Measurements from ENCODE around the gene STARD10. TPM values are rescaled to one million over a fixed set of nuclear protein-coding genes. Genes with fewer than 3 reads are reported as not detected.

Gene STARD10
- total and polyA plus RNA-seq, 9 of the 15 experiments (the other 6 are each of a cell fraction or from before 2014, with no cell fraction given) = 0.15 to 52.9 (median 32.3) TPM

GRCh38 chr11:72793425-72794367 lies at the start of gene STARD10 (continued):
- TF ChIP-seq EGR1 (conservative IDR thresholded peaks at IDR 0.05) (0 out of 2 replicates have a peak, but pooled peaks have one; percentile 3), GABPA (tag; conservative IDR thresholded peaks at IDR 0.05; ENCODE audit: low read depth) (peak; percentile 79), ZNF431 (CRISPR knock-in tag; IDR thresholded peaks at IDR 0.05) (no peak), CCNT2 (IDR thresholded peaks at IDR 0.05; ENCODE audit: borderline replicate concordance, extremely low read depth, insufficient read length, low read depth, low read length) (peak; percentile 47), SOX6 (IDR thresholded peaks at IDR 0.05) (peak; percentile 36; the same call in 1 of the 2 replicates), POLR2A (conservative IDR thresholded peaks at IDR 0.05) (peak; percentile 68), ZNF143 (CRISPR knock-in tag; IDR thresholded peaks at IDR 0.05) (peak; percentile 91), SP1 (CRISPR knock-in tag; IDR thresholded peaks at IDR 0.05) (peak; percentile 95), KLF1 (tag; IDR thresholded peaks at IDR 0.05) (no peak; the same call in 1 of the 2 replicates), HCFC1 (IDR thresholded peaks at IDR 0.05; ENCODE audit: low read depth, low read length) (peak; percentile 94), UBTF (IDR thresholded peaks at IDR 0.05; ENCODE audit: borderline replicate concordance in 1 of 2, low read depth in 2 of 2, low read length in 2 of 2) (no peak; a peak in 1 of 4 replicates), SMARCA4 (IDR thresholded peaks at IDR 0.05) (peak; percentile 57; the same call in 1 of the 2 replicates), KLF16 (IDR thresholded peaks at IDR 0.05) (peak; percentile 14), BRF1 (IDR thresholded peaks at IDR 0.05; ENCODE audit: borderline replicate concordance, extremely low read depth, insufficient read length) (no peak), HOXB6 (CRISPR knock-in tag; IDR thresholded peaks at IDR 0.05; ENCODE audit: borderline replicate concordance) (no peak), RBM39 (optimal IDR thresholded peaks at IDR 0.05; ENCODE audit: low read depth, low read length) (no peak), HEY1 (CRISPR knock-in tag; IDR thresholded peaks at IDR 0.05; ENCODE audit: borderline replicate concordance) (no peak)
- TF ChIP-seq, protein P1, sequence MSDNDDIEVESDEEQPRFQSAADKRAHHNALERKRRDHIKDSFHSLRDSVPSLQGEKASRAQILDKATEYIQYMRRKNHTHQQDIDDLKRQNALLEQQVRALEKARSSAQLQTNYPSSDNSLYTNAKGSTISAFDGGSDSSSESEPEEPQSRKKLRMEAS (CRISPR knock-in tag; IDR thresholded peaks at IDR 0.05) = peak; percentile 80
- TF ChIP-seq, protein P2, sequence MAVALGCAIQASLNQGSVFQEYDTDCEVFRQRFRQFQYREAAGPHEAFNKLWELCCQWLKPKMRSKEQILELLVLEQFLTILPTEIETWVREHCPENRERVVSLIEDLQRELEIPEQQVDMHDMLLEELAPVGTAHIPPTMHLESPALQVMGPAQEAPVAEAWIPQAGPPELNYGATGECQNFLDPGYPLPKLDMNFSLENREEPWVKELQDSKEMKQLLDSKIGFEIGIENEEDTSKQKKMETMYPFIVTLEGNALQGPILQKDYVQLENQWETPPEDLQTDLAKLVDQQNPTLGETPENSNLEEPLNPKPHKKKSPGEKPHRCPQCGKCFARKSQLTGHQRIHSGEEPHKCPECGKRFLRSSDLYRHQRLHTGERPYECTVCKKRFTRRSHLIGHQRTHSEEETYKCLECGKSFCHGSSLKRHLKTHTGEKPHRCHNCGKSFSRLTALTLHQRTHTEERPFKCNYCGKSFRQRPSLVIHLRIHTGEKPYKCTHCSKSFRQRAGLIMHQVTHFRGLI (CRISPR knock-in tag; IDR thresholded peaks at IDR 0.05) = no peak
- TF ChIP-seq, protein P3, sequence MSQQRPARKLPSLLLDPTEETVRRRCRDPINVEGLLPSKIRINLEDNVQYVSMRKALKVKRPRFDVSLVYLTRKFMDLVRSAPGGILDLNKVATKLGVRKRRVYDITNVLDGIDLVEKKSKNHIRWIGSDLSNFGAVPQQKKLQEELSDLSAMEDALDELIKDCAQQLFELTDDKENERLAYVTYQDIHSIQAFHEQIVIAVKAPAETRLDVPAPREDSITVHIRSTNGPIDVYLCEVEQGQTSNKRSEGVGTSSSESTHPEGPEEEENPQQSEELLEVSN (IDR thresholded peaks at IDR 0.05; ENCODE audit: borderline replicate concordance in 1 of 2, extremely low read depth in 1 of 2, insufficient read depth in 1 of 2, insufficient read length in 1 of 2, low read depth in 1 of 2, low read length in 1 of 2, poor library complexity in 1 of 2, severe bottlenecking in 1 of 2) = peak; percentile 70 to 82
- TF ChIP-seq, protein P4, sequence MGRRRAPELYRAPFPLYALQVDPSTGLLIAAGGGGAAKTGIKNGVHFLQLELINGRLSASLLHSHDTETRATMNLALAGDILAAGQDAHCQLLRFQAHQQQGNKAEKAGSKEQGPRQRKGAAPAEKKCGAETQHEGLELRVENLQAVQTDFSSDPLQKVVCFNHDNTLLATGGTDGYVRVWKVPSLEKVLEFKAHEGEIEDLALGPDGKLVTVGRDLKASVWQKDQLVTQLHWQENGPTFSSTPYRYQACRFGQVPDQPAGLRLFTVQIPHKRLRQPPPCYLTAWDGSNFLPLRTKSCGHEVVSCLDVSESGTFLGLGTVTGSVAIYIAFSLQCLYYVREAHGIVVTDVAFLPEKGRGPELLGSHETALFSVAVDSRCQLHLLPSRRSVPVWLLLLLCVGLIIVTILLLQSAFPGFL (CRISPR knock-in tag; IDR thresholded peaks at IDR 0.05) = peak; percentile 51; the same call in 1 of the 2 replicates

All from K562 (cell line).